ENCODE data around the gene NGDN.

Gene NGDN

DNA sequence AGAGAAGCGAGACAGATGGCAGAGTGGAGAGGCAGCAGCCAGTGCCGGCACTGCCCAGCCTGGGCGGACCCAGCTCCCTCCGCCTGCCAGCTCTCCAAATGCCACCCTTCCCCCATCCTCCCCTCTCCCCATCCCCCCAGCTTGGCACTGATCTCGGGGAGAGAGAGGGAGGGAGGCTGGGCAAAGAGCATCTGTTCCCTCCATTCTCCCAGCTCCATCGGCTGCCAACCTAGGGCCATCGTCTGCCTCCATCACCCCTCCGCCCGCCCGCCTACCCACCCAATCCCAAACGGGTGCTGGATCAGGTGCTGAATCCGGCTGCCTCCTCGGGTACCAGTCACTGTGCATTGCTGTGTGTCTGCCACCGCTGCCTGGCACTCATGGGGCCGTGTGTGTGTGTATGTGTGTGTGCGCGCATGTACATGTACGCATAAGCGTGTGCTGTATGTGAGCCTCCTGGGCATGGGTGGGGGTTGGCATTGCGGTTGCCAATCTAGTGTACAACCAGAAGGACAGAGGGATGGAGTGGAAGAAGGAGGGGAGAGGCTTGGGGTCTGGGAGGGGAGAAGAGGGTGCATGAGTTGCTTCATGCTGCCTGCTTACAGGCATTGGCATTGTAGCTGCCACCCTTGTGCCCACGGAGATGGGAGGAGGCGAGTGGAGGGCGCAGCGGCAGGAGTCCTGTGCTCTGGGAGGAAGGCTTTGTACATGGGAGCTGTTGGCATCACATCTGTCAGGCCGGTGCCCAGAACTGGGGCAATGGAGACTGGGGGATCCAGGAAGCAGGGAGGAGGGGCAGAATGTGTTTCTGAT lies 43.7 kb downstream of the NGDN start:
- Histone ChIP-seq H3K79me2 (ENCODE audit: insufficient read depth, low read length) (no peaks in the 10 kb centered on the region), H3K4me2 (ENCODE audit: low read depth, low read length, poor library complexity, severe bottlenecking) (no peak overlapping the region), H3K4me3 (ENCODE audit: insufficient read depth, low read length, poor library complexity, severe bottlenecking) (no peak overlapping the region), H3K9ac (ENCODE audit: low read length) (no peak overlapping the region), H2AFZ (ENCODE audit: low read depth, low read length, severe bottlenecking) (no peak overlapping the region), H3K27ac (ENCODE audit: low read depth, low read length) (no peak overlapping the region), H3K9me3 (ENCODE audit: insufficient read depth, low read length) (no peaks in the 10 kb centered on the region), H3K9me2 (replicated peaks; ENCODE audit: insufficient read depth, low read length) (no peaks in the 10 kb centered on the region), H3K27me3 (ENCODE audit: low read length) (no peaks in the 10 kb centered on the region), H4K20me1 (ENCODE audit: low read depth, low read length) (no peaks in the 10 kb centered on the region), H3F3A (ENCODE audit: insufficient read depth) (no peaks in the 10 kb centered on the region), H3K36me3 (ENCODE audit: low read length) (no peaks in the 10 kb centered on the region)
- TF ChIP-seq EZH2phosphoT487 (conservative IDR thresholded peaks at IDR 0.05; ENCODE audit: low read length): no peak
- TF ChIP-seq, protein P1, sequence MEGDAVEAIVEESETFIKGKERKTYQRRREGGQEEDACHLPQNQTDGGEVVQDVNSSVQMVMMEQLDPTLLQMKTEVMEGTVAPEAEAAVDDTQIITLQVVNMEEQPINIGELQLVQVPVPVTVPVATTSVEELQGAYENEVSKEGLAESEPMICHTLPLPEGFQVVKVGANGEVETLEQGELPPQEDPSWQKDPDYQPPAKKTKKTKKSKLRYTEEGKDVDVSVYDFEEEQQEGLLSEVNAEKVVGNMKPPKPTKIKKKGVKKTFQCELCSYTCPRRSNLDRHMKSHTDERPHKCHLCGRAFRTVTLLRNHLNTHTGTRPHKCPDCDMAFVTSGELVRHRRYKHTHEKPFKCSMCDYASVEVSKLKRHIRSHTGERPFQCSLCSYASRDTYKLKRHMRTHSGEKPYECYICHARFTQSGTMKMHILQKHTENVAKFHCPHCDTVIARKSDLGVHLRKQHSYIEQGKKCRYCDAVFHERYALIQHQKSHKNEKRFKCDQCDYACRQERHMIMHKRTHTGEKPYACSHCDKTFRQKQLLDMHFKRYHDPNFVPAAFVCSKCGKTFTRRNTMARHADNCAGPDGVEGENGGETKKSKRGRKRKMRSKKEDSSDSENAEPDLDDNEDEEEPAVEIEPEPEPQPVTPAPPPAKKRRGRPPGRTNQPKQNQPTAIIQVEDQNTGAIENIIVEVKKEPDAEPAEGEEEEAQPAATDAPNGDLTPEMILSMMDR (IDR thresholded peaks at IDR 0.05; ENCODE audit: insufficient read depth, low read length, poor library complexity, severe bottlenecking): no peak

- H3F3A ChIP-seq (ENCODE audit: insufficient read depth): no peaks in the 10 kb centered on the region
- H3K27ac ChIP-seq (ENCODE audit: low read depth, low read length): no peak overlapping the region
- H3K79me2 ChIP-seq (ENCODE audit: insufficient read depth, low read length): no peaks in the 10 kb centered on the region
- no peaks in the 10 kb centered on the region for H3K36me3 ChIP-seq (ENCODE audit: low read length)
- H3K9me2 ChIP-seq (replicated peaks; ENCODE audit: insufficient read depth, low read length): no peaks in the 10 kb centered on the region
- H4K20me1 ChIP-seq (ENCODE audit: low read depth, low read length): no peaks in the 10 kb centered on the region
- TF ChIP-seq, protein P1 (IDR thresholded peaks at IDR 0.05; ENCODE audit: insufficient read depth, low read length, poor library complexity, severe bottlenecking): no peak
- no peak for TF ChIP-seq EZH2phosphoT487 (conservative IDR thresholded peaks at IDR 0.05; ENCODE audit: low read length)
- H3K27me3 ChIP-seq (ENCODE audit: low read length): no peaks in the 10 kb centered on the region
- no peak overlapping the region for H3K9ac ChIP-seq (ENCODE audit: low read length)
- no peak overlapping the region for H3K4me2 ChIP-seq (ENCODE audit: low read depth, low read length, poor library complexity, severe bottlenecking)
- no peaks in the 10 kb centered on the region for H3K9me3 ChIP-seq (ENCODE audit: insufficient read depth, low read length)
- H3K4me3 ChIP-seq (ENCODE audit: insufficient read depth, low read length, poor library complexity, severe bottlenecking): no peak overlapping the region
- H2AFZ ChIP-seq (ENCODE audit: low read depth, low read length, severe bottlenecking): no peak overlapping the region
These were observed 44.5 kb downstream of the NGDN start for GRCh38 chr14:23513818-23514643.

- TF ChIP-seq EZH2phosphoT487 (conservative IDR thresholded peaks at IDR 0.05; ENCODE audit: low read length): no peak
- TF ChIP-seq, protein P1 (IDR thresholded peaks at IDR 0.05; ENCODE audit: insufficient read depth, low read length, poor library complexity, severe bottlenecking): no peak
- no peak overlapping the region for H2AFZ ChIP-seq (ENCODE audit: low read depth, low read length, severe bottlenecking)
- H3K79me2 ChIP-seq (ENCODE audit: insufficient read depth, low read length): no peaks in the 10 kb centered on the region
- no peaks in the 10 kb centered on the region for H3F3A ChIP-seq (ENCODE audit: insufficient read depth)
- H4K20me1 ChIP-seq (ENCODE audit: low read depth, low read length): no peaks in the 10 kb centered on the region
- no peaks in the 10 kb centered on the region for H3K9me3 ChIP-seq (ENCODE audit: insufficient read depth, low read length)
- H3K4me3 ChIP-seq (ENCODE audit: insufficient read depth, low read length, poor library complexity, severe bottlenecking): no peak overlapping the region
- no peak overlapping the region for H3K4me2 ChIP-seq (ENCODE audit: low read depth, low read length, poor library complexity, severe bottlenecking)
- no peaks in the 10 kb centered on the region for H3K27me3 ChIP-seq (ENCODE audit: low read length)
- no peaks in the 10 kb centered on the region for H3K36me3 ChIP-seq (ENCODE audit: low read length)
- H3K9ac ChIP-seq (ENCODE audit: low read length): no peak overlapping the region
- H3K9me2 ChIP-seq (replicated peaks; ENCODE audit: insufficient read depth, low read length): no peaks in the 10 kb centered on the region
- no peak overlapping the region for H3K27ac ChIP-seq (ENCODE audit: low read depth, low read length)
These were observed 45.1 kb downstream of the NGDN start for GRCh38 chr14:23514644-23514957.

Data from SU-DHL-6 (cell line).